HepG2 (cell line): ENCODE data around the gene CD34. TPM values are rescaled to one million over a fixed set of nuclear protein-coding genes. Genes with fewer than 3 reads are reported as not detected.

ENCODE experiments used
- ATAC-seq: fragments of 200-7000 bp; cut with Tn5 transposase; 3 replicates; pipeline ENCODE4 v1.9.1; 2020; ENCODE audit warnings: mild to moderate bottlenecking, moderate library complexity
- BruUV-seq: library from RNA; stranded (reverse); fragments of 400-500 nt; replicated peaks from 2 replicates; lab custom pipeline; 2021; lab: Mats Ljungman, UMichigan
- CTCF ChIA-PET: fragments of 300-600 bp; formaldehyde crosslinking; extraction: SDS; loops from one replicate; lab custom pipeline; 2021; ENCODE audit warnings: low total read pairs, inconsistent platforms, low intra/inter-chr PET ratio; lab: Yijun Ruan, JAX
- POLR2A ChIA-PET: fragments of 350-600 bp; sonication (Branson Sonifier 250); formaldehyde crosslinking; loops from one replicate; lab custom pipeline; 2020; ENCODE audit warnings: antibody characterized with exemption, inconsistent platforms; lab: Yijun Ruan, JAX
- DNase-seq: peaks from one replicate; pipeline ENCODE4 v3.0.0-alpha.2; 2015; ENCODE audit warnings: low spot score
- FAIRE-seq: peaks from 3 replicates; lab custom pipeline; 2011; peaks lifted over from hg19 to GRCh38; lab: Jason Lieb, UNC
- H2AFZ ChIP-seq: one replicate; pipeline ENCODE4 v1.6.1; 2011; ENCODE audit warnings: low read length, inconsistent platforms
- H3K27ac ChIP-seq: fragments of 300-600 bp; 3 replicates; pipeline ENCODE4 v1.8.0; 2011; ENCODE audit warnings: mixed run types, mild to moderate bottlenecking, mixed read lengths, low read length, inconsistent platforms; ENCODE audit not compliant: insufficient read depth; ENCODE audit errors: extremely low read length
- H3K27me3 ChIP-seq, 2 experiments: fragments of 200-600 bp in 1 of 2; 2 replicates in 1 of 2; 3 replicates in 1 of 2; pipeline versions ENCODE4 v1.6.0 to v1.8.0; 2011; ENCODE audit warnings: low read length in 2 of 2, mild to moderate bottlenecking in 2 of 2, moderate library complexity in 2 of 2, inconsistent platforms in 1 of 2; ENCODE audit not compliant: insufficient read depth in 2 of 2, control insufficient read depth in 1 of 2
- H3K36me3 ChIP-seq, 2 experiments: fragments of 200-600 bp in 1 of 2; replicated peaks in 1 of 2; 2 replicates in 1 of 2; 3 replicates in 1 of 2; pipeline versions ENCODE4 v1.5.1 to v1.8.0; 2011; ENCODE audit warnings: low read length in 2 of 2, inconsistent platforms in 1 of 2; ENCODE audit not compliant: insufficient read depth in 2 of 2, control insufficient read depth in 1 of 2
- H3K4me1 ChIP-seq: 2 replicates; pipeline ENCODE4 v1.5.1; 2012; ENCODE audit warnings: low read length, inconsistent platforms; ENCODE audit not compliant: insufficient read depth
- H3K4me2 ChIP-seq: 2 replicates; pipeline ENCODE4 v1.6.0; 2011; ENCODE audit warnings: low read depth, low read length, inconsistent platforms
- H3K4me3 ChIP-seq, 3 experiments: fragments of 200-600 bp in 1 of 3; sonication (generic), shearing (Covaris generic) in 1 of 3; replicated peaks in 1 of 3; 2 replicates each; pipeline ENCODE4 v1.5.1; 2011 to 2016; ENCODE audit warnings: low read length in 3 of 3, inconsistent platforms in 2 of 3, low read depth in 2 of 3, mild to moderate bottlenecking in 2 of 3, control low read depth in 1 of 3, mixed read lengths in 1 of 3; ENCODE audit not compliant: insufficient read depth in 1 of 3
- H3K79me2 ChIP-seq: one replicate; pipeline ENCODE4 v1.6.1; 2011; ENCODE audit warnings: low read length, inconsistent platforms; ENCODE audit not compliant: insufficient read depth
- H3K9ac ChIP-seq: 2 replicates; pipeline ENCODE4 v1.6.0; 2011; ENCODE audit warnings: mild to moderate bottlenecking, low read depth, low read length, inconsistent platforms; ENCODE audit not compliant: insufficient read depth
- H3K9me3 ChIP-seq: 2 replicates; pipeline ENCODE4 v1.5.1; 2012; ENCODE audit warnings: mild to moderate bottlenecking, low read length
- H4K20me1 ChIP-seq: 2 replicates; pipeline ENCODE4 v1.6.0; 2011; ENCODE audit warnings: inconsistent platforms, mild to moderate bottlenecking, low read length, moderate library complexity; ENCODE audit not compliant: insufficient read depth
- CC2D1A ChIP-seq: sonication (generic); formaldehyde crosslinking; IDR thresholded peaks from 2 replicates; pipeline ENCODE4 v1.8.1; 2023; ENCODE audit warnings: mild to moderate bottlenecking, missing genetic modification reagents
- CENPT ChIP-seq: sonication (generic); formaldehyde crosslinking; IDR thresholded peaks from 2 replicates; pipeline ENCODE4 v1.8.0; 2022; ENCODE audit warnings: low read depth, mild to moderate bottlenecking, moderate library complexity, missing genetic modification reagents
- DNMT3B ChIP-seq: conservative IDR thresholded peaks from 2 replicates; pipeline ENCODE4 v1.6.1; 2016; ENCODE audit warnings: missing biosample characterization, control low read depth
- HHEX ChIP-seq: IDR thresholded peaks from 2 replicates; pipeline ENCODE4 v1.6.1; 2016; ENCODE audit warnings: control low read depth
- HOXA3 ChIP-seq: sonication (generic); formaldehyde crosslinking; IDR thresholded peaks from 2 replicates; pipeline ENCODE4 v1.5.0; 2020; ENCODE audit warnings: missing genetic modification reagents
- MIXL1 ChIP-seq: IDR thresholded peaks from 2 replicates; pipeline ENCODE4 v1.6.1; 2016
- SALL2 ChIP-seq: sonication (generic); formaldehyde crosslinking; IDR thresholded peaks from 2 replicates; pipeline ENCODE4 v1.8.1; 2023; ENCODE audit warnings: mild to moderate bottlenecking, missing genetic modification reagents, inconsistent platforms
- SIX1 ChIP-seq: sonication (generic); formaldehyde crosslinking; IDR thresholded peaks from 2 replicates; pipeline ENCODE4 v1.4.0; 2020; ENCODE audit warnings: missing genetic modification reagents, borderline replicate concordance
- SP4 ChIP-seq: sonication (generic); formaldehyde crosslinking; IDR thresholded peaks from 2 replicates; pipeline ENCODE4 v1.8.1; 2023; ENCODE audit warnings: mild to moderate bottlenecking, missing genetic modification reagents
- SRSF9 ChIP-seq: fragments of 200-400 bp; formaldehyde crosslinking; IDR thresholded peaks from 2 replicates; pipeline ENCODE4 v1.6.1; 2018; ENCODE audit warnings: borderline replicate concordance, mild to moderate bottlenecking, low read depth, low read length; ENCODE audit not compliant: insufficient read depth, poor library complexity, severe bottlenecking
- TAF15 ChIP-seq: fragments of 200-400 bp; formaldehyde crosslinking; IDR thresholded peaks from one replicate; pipeline ENCODE4 v1.6.1; 2018; ENCODE audit warnings: mild to moderate bottlenecking, low read depth, low read length; ENCODE audit not compliant: poor library complexity, severe bottlenecking
- ZFP90 ChIP-seq: sonication (generic); formaldehyde crosslinking; IDR thresholded peaks from 2 replicates; pipeline ENCODE4 v1.8.0; 2022; ENCODE audit warnings: missing genetic modification reagents, mild to moderate bottlenecking, inconsistent platforms, borderline replicate concordance
- ZKSCAN5 ChIP-seq: sonication (generic); formaldehyde crosslinking; IDR thresholded peaks from 2 replicates; pipeline ENCODE4 v1.5.1; 2020; ENCODE audit warnings: mild to moderate bottlenecking, missing genetic modification reagents
- ZNF432 ChIP-seq: sonication (generic); formaldehyde crosslinking; IDR thresholded peaks from 2 replicates; pipeline ENCODE4 v1.5.0; 2020; ENCODE audit warnings: missing genetic modification reagents, mild to moderate bottlenecking, borderline replicate concordance
- ZNF572 ChIP-seq: sonication (generic); formaldehyde crosslinking; IDR thresholded peaks from 2 replicates; pipeline ENCODE4 v1.5.1; 2020; ENCODE audit warnings: mild to moderate bottlenecking, missing genetic modification reagents
- ZNF816 ChIP-seq: sonication (generic); formaldehyde crosslinking; IDR thresholded peaks from 2 replicates; pipeline ENCODE4 v1.8.0; 2022; ENCODE audit warnings: missing genetic modification reagents, mild to moderate bottlenecking, borderline replicate concordance
- ZNF850 ChIP-seq: sonication (generic); formaldehyde crosslinking; conservative IDR thresholded peaks from 2 replicates; pipeline ENCODE4 v1.9.0; 2021; ENCODE audit warnings: mild to moderate bottlenecking, missing genetic modification reagents
- WGBS: methylation state at CpG from one replicate; pipeline ENCODE4 v1.1.6; 2017; ENCODE audit warnings: low lambda C conversion rate; 5-methylcytosine and 5-hydroxymethylcytosine counted together
- in situ Hi-C: cut with HindIII; loops from 2 replicates; pipeline ENCODE4 v1.10.0; 2017; ENCODE audit warnings: low pct_unique_long_range_greater_than_20kb; ENCODE audit not compliant: extremely low pct_ligation_motif_present
- intact Hi-C: fragments of 100-400 bp; cut with micrococcal nuclease; formaldehyde crosslinking; loops from one replicate; pipeline ENCODE4 v1.10.0; 2022; ENCODE audit not compliant: unreplicated experiment
- polyA plus RNA-seq, 8 experiments: library from polyadenylated mRNA; depleted of rRNA in 3 of 8; stranded (reverse) in 7 of 8; unstranded in 1 of 8; fragments of >200 nt; fragmentation: Illumina TruSeq in 4 of 8; extraction: Trizol in 4 of 8; gene quantifications; 2 replicates each; pipeline versions ENCODE4 v1.2.1 to v1.2.3, GENCODE V29; 2011 to 2016; ENCODE audit warnings: low read depth in 4 of 8, missing spikeins in 1 of 8, mixed read lengths in 1 of 8; ENCODE audit not compliant: insufficient read depth in 1 of 8
- total RNA-seq, 5 experiments: library from RNA; depleted of rRNA; stranded (reverse); fragments of >200 nt; fragmentation: Illumina TruSeq; extraction: Trizol; gene quantifications; 2 replicates each; pipeline ENCODE4 v1.2.3, GENCODE V29; 2016; ENCODE audit warnings: low read depth in 1 of 5
- TF ChIP-seq, protein P1 (sequence below): sonication (generic); formaldehyde crosslinking; IDR thresholded peaks from 2 replicates; pipeline ENCODE4 v1.5.0; 2020; ENCODE audit warnings: missing genetic modification reagents, mild to moderate bottlenecking, borderline replicate concordance
- TF ChIP-seq, protein P2 (sequence below): sonication (generic); formaldehyde crosslinking; IDR thresholded peaks from 2 replicates; pipeline ENCODE4 v1.4.0; 2020; ENCODE audit warnings: missing genetic modification reagents
- TF ChIP-seq, protein P3 (sequence below): sonication (generic); formaldehyde crosslinking; IDR thresholded peaks from 2 replicates; pipeline ENCODE4 v1.4.0; 2020; ENCODE audit warnings: missing genetic modification reagents

CD34 gene
- total and polyA plus RNA-seq, 2 of the 13 experiments (the other 11 are each of a cell fraction or from before 2014, with no cell fraction given) = not detected

DNA sequence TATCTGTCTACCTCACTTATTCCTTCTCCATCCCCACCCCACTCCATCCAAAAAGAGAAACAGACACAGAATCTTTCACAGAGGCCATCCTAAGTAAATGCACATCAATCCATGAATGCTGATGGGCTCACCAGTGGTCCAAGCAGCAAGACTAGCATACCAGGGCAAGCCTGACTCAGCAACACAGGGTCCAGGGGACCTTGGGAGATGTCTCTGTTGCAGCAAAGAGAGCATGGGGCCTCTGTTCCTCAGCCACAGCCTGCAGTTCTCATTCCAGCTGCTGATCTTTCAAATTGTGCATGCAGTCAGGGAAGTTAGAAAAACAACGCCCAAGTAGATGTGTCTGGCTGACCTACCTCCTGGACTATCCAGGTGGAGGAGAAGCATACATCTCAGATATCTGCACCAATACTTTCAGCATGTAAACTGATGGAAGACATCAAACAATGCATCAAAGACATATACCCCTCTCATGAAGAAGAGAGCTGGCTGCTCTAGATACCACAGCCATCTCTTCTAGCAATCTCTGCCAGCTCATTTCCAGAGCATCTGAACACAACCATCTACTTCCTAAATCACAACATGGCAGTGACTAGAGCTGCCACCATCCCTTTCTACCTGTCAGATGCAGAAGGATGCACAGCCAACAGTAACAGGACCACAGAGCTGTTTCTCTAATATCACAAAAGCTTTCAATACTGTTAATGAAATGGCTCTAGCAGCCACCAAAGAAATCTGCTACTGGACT, 54.5 kb downstream of the CD34 start:
- 100% methylated on average over 1 of the region's 1 CpG for WGBS
- H2AFZ ChIP-seq = no peak overlapping the region
- H3K79me2 ChIP-seq = no peaks in the 10 kb centered on the region
- ChIA-PET POLR2A (no interaction called here), CTCF (no interaction called here)
- H3K9me3 ChIP-seq = no peaks in the 10 kb centered on the region
- BruUV-seq = no TSS peak
- no peak overlapping the region for H3K27ac ChIP-seq
- H4K20me1 ChIP-seq = no peaks in the 10 kb centered on the region
- TF ChIP-seq SIX1 (CRISPR knock-in tag) (no peak), SRSF9 (no peak), ZNF816 (CRISPR knock-in tag) (no peak), SP4 (CRISPR knock-in tag) (no peak), CC2D1A (CRISPR knock-in tag) (no peak), TAF15 (no peak), ZNF432 (CRISPR knock-in tag) (no peak), ZKSCAN5 (CRISPR knock-in tag) (no peak), MIXL1 (CRISPR knock-in tag) (no peak), ZNF850 (CRISPR knock-in tag) (no peak), CENPT (CRISPR knock-in tag) (no peak), HOXA3 (CRISPR knock-in tag) (no peak), SALL2 (CRISPR knock-in tag) (no peak), HHEX (CRISPR knock-in tag) (no peak), ZFP90 (CRISPR knock-in tag) (no peak), DNMT3B (CRISPR knock-in tag) (no peak), ZNF572 (CRISPR knock-in tag) (no peak)
- TF ChIP-seq, protein P1, sequence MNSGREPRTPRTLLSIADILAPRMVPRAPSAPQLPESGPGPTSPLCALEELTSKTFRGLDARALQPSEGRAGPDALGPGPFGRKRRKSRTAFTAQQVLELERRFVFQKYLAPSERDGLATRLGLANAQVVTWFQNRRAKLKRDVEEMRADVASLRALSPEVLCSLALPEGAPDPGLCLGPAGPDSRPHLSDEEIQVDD (CRISPR knock-in tag) = no peak
- TF ChIP-seq, protein P2, sequence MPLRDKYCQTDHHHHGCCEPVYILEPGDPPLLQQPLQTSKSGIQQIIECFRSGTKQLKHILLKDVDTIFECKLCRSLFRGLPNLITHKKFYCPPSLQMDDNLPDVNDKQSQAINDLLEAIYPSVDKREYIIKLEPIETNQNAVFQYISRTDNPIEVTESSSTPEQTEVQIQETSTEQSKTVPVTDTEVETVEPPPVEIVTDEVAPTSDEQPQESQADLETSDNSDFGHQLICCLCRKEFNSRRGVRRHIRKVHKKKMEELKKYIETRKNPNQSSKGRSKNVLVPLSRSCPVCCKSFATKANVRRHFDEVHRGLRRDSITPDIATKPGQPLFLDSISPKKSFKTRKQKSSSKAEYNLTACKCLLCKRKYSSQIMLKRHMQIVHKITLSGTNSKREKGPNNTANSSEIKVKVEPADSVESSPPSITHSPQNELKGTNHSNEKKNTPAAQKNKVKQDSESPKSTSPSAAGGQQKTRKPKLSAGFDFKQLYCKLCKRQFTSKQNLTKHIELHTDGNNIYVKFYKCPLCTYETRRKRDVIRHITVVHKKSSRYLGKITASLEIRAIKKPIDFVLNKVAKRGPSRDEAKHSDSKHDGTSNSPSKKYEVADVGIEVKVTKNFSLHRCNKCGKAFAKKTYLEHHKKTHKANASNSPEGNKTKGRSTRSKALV (CRISPR knock-in tag) = no peak
- TF ChIP-seq, protein P3, sequence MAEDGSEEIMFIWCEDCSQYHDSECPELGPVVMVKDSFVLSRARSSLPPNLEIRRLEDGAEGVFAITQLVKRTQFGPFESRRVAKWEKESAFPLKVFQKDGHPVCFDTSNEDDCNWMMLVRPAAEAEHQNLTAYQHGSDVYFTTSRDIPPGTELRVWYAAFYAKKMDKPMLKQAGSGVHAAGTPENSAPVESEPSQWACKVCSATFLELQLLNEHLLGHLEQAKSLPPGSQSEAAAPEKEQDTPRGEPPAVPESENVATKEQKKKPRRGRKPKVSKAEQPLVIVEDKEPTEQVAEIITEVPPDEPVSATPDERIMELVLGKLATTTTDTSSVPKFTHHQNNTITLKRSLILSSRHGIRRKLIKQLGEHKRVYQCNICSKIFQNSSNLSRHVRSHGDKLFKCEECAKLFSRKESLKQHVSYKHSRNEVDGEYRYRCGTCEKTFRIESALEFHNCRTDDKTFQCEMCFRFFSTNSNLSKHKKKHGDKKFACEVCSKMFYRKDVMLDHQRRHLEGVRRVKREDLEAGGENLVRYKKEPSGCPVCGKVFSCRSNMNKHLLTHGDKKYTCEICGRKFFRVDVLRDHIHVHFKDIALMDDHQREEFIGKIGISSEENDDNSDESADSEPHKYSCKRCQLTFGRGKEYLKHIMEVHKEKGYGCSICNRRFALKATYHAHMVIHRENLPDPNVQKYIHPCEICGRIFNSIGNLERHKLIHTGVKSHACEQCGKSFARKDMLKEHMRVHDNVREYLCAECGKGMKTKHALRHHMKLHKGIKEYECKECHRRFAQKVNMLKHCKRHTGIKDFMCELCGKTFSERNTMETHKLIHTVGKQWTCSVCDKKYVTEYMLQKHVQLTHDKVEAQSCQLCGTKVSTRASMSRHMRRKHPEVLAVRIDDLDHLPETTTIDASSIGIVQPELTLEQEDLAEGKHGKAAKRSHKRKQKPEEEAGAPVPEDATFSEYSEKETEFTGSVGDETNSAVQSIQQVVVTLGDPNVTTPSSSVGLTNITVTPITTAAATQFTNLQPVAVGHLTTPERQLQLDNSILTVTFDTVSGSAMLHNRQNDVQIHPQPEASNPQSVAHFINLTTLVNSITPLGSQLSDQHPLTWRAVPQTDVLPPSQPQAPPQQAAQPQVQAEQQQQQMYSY (CRISPR knock-in tag) = no peak
- intact Hi-C loops = no loop called here
- in situ Hi-C loops = no loop called here
- H3K4me2 ChIP-seq = no peak overlapping the region
- H3K9ac ChIP-seq = no peak overlapping the region
- DNase-seq = no peak
- no peaks in the 10 kb centered on the region for H3K27me3 ChIP-seq
- H3K4me1 ChIP-seq = peaks cover 35% of the 10 kb centered on the region
- no peak for ATAC-seq
- FAIRE-seq = no peak
- H3K36me3 ChIP-seq = no peaks in the 10 kb centered on the region
- no peak overlapping the region for H3K4me3 ChIP-seq
